D721Med (cell line): ENCODE measurements around the gene UMAD1.
"Not testable (repeated sequence)": the region's sequence is repeated elsewhere in the genome, so short reads cannot be mapped to it uniquely, and the experiment has no call there.

Source experiments
- DNase-seq: peaks from one replicate; pipeline ENCODE4 v3.0.0; 2011; ENCODE audit warnings: low spot score; ENCODE audit not compliant: insufficient read length
- FAIRE-seq: peaks from 2 replicates; lab custom pipeline; 2011; peaks lifted over from hg19 to GRCh38; lab: Jason Lieb, UNC
- TF ChIP-seq, protein P1 (sequence below): IDR thresholded peaks from 2 replicates; pipeline ENCODE4 v1.5.1; 2012; ENCODE audit warnings: mild to moderate bottlenecking, control low read depth; ENCODE audit not compliant: insufficient read depth; ENCODE audit errors: missing control alignments

UMAD1 gene

DNA sequence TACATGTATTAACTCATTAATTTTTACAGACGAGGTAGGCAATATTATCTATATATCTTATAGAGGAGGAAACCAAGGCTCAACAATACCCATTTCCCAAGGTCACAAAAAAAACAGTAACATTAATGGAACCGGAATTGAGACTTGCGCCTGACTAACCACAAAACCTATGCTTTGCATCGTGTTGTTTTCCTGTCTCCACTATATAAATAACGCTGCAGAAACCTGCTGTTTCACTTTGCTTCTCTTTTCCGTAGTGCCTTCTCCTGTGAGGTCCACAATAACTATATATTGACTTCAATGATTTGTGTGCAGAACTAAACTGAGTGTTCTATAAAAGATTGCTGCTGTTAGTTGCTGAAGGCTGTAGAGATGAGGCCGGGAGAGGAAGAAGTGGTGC, 175.5 kb downstream of the UMAD1 start:
- FAIRE-seq (no peak), DNase-seq (no peak)
- TF ChIP-seq, protein P1, sequence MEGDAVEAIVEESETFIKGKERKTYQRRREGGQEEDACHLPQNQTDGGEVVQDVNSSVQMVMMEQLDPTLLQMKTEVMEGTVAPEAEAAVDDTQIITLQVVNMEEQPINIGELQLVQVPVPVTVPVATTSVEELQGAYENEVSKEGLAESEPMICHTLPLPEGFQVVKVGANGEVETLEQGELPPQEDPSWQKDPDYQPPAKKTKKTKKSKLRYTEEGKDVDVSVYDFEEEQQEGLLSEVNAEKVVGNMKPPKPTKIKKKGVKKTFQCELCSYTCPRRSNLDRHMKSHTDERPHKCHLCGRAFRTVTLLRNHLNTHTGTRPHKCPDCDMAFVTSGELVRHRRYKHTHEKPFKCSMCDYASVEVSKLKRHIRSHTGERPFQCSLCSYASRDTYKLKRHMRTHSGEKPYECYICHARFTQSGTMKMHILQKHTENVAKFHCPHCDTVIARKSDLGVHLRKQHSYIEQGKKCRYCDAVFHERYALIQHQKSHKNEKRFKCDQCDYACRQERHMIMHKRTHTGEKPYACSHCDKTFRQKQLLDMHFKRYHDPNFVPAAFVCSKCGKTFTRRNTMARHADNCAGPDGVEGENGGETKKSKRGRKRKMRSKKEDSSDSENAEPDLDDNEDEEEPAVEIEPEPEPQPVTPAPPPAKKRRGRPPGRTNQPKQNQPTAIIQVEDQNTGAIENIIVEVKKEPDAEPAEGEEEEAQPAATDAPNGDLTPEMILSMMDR, result no peak

DNA sequence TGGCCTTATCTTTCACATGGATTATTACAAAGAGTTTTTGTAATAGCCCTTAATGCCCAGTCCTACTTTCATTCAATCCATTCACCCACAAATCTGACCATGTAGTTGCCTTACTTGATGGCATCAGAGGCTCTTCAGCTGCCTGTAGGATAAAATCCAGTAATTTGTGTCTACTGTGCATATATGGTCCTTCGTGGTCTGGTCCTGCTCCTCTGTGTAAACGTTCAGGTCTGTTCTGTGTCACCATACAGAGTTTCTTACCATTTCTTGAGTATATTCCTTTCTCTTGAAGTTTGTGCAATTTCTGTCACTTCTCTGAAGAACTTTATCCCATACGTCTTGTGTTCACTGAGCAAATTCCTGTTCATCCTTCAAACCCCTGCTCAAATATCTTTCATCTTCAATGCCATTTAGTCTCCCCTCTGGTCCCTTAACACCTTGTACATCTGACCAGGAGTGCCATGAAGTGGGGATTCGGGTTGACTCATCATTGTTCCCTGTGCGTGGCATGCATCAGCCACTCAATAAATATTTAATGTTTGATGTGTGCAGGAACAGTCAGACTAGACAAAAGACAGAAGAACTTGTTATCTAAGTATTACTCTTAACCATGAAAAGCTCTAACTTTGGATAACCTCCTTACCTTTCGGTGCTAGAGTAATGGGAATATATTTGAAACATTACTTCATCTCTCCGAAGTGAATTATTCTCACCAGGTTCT, 176.4 kb downstream of the UMAD1 start:
- no peak for FAIRE-seq
- TF ChIP-seq, protein P1, result no peak
- DNase-seq, result no peak

DNA sequence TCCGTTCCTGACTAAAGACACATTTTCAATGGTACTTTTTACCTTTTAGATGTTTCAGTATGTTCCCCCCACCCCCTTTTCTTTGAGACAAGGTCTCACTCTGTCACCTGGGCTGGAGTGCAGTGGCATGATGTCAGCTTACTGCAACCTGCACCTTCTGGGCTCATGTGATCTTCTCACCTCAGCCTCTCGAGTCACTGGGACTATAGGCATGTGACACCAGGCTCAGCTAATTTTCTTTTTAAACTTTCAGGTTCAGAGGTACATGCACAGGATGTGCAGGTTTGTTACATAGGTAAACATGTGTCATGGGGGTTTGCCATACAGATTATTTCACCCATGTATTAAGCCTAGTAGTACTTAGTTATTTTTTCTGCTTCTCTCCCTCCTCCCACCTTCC, 177.2 kb downstream of the UMAD1 start:
- no peak for FAIRE-seq
- TF ChIP-seq, protein P1, result no peak
- DNase-seq, result no peak

DNA sequence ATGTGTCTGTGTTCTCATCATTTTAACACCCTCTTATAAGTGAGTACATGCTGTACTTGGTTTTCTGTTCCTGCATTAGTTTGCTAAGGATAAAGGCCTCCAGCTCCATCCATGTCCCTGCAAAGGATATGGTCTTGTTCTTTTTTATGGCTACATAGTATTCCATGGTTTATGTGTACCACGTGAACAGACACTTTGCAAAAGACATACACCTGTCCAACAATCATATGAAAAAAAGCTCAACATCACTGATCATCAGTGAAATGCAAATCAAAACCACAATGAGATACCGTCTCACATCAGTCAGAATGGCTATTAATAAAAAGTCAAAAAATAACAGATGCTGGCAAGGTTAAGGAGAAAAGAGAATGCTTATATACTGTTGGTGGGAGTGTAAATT, 177.6 kb downstream of the UMAD1 start:
- DNase-seq, FAIRE-seq: not testable (repeated sequence)

DNA sequence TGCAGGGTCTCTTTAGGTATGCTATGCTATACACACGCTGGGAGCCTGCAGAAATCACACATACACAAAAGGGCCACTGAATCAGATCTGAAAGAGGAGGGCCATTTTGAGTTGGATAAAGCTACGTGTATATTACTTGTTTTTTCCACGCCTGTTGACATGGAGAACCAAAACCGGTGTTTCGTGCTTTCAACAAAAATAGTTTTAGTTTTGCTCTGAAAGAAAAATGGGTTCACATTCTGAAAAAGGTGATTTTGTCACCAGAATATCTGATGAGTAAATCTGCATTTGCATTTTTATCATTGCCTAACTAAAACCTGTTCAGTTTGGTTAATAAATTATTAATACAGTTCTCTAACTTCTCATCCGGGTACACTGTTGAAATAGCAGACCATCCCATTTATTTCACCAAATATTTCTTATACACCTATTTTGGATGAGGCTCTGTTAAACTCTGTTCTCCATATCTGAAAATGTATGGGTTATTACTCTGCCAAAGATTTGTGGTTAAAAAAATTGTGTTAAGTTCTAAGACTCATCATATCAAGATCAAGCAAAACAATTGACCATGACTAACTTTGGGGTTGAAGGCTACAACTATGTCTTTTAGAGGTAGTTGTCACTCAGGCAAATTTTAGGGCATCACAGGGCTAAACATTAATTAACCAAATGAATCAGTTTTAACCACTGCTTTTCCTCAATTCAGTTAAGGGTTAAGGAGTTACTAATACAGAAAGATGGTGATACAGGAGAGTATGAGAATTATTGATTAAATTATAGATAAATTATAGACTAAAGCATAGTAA, 179.1 kb downstream of the UMAD1 start:
- TF ChIP-seq, protein P1, result no peak
- DNase-seq (no peak), FAIRE-seq (peak; percentile 55)

DNA sequence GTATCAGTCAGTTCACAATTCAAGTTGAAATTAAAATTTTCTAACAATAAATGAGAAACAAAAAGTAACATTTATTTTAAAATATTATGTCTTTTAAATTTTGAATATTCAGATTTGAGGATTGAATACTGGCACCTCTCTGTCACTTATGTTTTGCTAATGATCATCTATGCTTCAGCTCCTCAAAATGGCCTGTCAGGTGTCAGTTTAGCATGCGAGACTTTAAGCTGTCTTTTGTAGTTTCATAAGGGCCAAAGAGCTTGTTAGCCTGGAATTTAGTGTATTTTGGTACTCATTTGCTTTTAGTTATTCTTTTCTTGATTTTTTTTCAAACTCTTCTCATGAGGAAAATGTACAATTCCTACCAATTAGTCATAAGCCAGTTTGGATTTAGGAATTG, 179.9 kb downstream of the UMAD1 start:
- FAIRE-seq, result no peak
- TF ChIP-seq, protein P1, result no peak
- no peak for DNase-seq

DNA sequence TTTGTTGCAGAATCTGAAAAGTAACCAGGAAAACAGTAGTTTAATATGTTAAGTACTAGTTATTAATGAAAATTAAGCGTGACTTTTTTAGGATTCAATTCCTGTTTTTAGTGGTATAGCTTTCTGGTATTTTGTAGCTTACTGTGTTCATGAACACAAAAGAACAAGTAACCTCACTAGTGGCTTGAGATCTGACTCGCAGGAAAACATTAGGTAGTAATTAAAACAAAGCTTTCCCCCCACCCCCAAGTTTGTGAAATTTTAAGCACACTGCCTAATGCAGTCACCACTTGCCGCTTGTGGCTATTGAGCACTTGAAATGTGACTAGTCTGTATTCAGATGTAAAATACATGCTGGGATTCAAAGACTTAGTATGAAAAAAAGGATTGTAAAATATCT, 180.4 kb downstream of the UMAD1 start:
- TF ChIP-seq, protein P1, result no peak
- DNase-seq, result no peak
- no peak for FAIRE-seq
